OCI-LY3 (cell line): ENCODE measurements around the gene ELANE.

Source experiments
- EZH2phosphoT487 ChIP-seq: fragments of 200-600 bp; shearing (Covaris generic); IDR thresholded peaks from 2 replicates; pipeline ENCODE4 v1.6.1; 2018; ENCODE audit warnings: antibody characterized with exemption, mixed run types, low read depth
- TF ChIP-seq, protein P1 (sequence below): fragments of 200-600, 300-600 bp; sonication (generic); IDR thresholded peaks from 2 replicates; pipeline ENCODE4 v1.5.1; 2014; ENCODE audit warnings: antibody characterized with exemption, low read length, low read depth

DNA sequence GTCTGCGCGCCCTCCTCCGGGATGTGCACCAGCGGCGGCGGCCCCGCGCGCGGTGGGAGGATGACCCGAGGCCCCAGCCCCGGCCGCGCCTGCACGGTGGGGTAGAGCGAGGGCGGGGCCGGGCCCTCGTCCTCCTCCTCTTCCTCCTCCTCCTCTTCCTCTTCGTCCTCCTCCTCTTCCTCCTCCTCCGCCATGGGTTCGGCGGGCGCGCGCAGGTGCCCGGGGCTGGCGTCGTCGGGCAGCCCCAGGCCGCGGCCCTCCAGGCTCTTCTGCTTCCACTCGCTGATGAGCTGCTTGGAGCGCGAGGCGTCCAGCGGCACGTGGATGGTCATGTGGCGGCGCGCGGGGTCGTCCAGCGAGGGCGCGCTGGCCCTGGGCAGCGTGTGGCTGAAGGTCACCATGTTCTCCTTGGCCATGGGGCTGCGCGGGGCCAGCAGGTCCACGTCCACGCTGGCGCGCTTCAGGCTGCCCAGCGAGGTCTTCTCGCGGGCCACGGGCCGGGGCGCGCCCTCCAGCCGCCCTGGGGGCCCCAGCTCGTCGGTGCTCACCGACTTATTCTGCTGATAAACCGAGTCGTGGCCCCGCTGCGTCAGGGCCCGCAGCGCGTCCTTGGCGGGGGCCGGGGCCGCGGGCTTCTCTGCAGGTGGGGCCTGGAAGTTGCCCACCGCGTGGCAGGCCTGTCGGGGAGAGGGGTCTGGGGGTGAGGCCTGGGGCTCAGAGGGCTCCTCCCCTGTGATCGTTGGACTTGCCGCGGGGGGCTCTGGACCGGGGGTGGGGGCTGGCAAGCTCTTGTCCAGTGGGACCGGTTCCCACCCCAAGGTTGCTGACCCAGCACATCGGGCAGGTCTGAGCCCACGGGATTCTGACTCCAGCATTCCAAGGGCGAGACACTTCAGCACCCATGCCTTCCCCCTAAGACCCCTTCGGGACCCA, 38.6 kb upstream of the ELANE start:
- TF ChIP-seq, protein P1, sequence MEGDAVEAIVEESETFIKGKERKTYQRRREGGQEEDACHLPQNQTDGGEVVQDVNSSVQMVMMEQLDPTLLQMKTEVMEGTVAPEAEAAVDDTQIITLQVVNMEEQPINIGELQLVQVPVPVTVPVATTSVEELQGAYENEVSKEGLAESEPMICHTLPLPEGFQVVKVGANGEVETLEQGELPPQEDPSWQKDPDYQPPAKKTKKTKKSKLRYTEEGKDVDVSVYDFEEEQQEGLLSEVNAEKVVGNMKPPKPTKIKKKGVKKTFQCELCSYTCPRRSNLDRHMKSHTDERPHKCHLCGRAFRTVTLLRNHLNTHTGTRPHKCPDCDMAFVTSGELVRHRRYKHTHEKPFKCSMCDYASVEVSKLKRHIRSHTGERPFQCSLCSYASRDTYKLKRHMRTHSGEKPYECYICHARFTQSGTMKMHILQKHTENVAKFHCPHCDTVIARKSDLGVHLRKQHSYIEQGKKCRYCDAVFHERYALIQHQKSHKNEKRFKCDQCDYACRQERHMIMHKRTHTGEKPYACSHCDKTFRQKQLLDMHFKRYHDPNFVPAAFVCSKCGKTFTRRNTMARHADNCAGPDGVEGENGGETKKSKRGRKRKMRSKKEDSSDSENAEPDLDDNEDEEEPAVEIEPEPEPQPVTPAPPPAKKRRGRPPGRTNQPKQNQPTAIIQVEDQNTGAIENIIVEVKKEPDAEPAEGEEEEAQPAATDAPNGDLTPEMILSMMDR: no peak
- no peak for TF ChIP-seq EZH2phosphoT487
